ENCODE measurements around the gene SMAD6. TPM values are rescaled to one million over a fixed set of nuclear protein-coding genes. Genes with fewer than 3 reads are reported as not detected.

Gene SMAD6
- total and polyA plus RNA-seq, 2 of the 4 experiments (the other 2 are of a cell fraction) = 4.8 to 8.5 TPM

GRCh38 chr15:66681395-66681794, 20.6 kb upstream of the SMAD6 start:
- H2AFZ ChIP-seq (replicated peaks; ENCODE audit: low read length, poor library complexity) = no peak overlapping the region
- no peaks in the 10 kb centered on the region for H3K79me1 ChIP-seq (ENCODE audit: low read depth in 1 of 2, low read length in 2 of 2)
- no peak overlapping the region for H4K8ac ChIP-seq (ENCODE audit: low read depth in 2 of 2, low read length in 2 of 2)
- no peak overlapping the region for H2AK5ac ChIP-seq (ENCODE audit: low read depth, low read length)
- no peak overlapping the region for H3K9ac ChIP-seq (ENCODE audit: low read depth, low read length)
- no peak overlapping the region for H3K14ac ChIP-seq (replicated peaks; ENCODE audit: low read depth, low read length)
- no peak overlapping the region for H2BK120ac ChIP-seq (ENCODE audit: low read depth, low read length)
- peaks cover 8% of the 10 kb centered on the region for H3K9me3 ChIP-seq (ENCODE audit: control insufficient read depth, insufficient read depth, low read length)
- H3K36me3 ChIP-seq (ENCODE audit: control insufficient read depth, insufficient read depth, low read length) = no peaks in the 10 kb centered on the region
- H3K4me2 ChIP-seq (ENCODE audit: low read depth, low read length) = no peak overlapping the region
- no peak overlapping the region for H3K23ac ChIP-seq (ENCODE audit: low read depth, low read length)
- H3K9me1 ChIP-seq (ENCODE audit: insufficient read depth, low read length) = no peaks in the 10 kb centered on the region
- H3K4me1 ChIP-seq (ENCODE audit: control insufficient read depth, insufficient read depth, low read length) = peaks cover 10% of the 10 kb centered on the region
- CTCF ChIA-PET = no interaction called here
- H4K91ac ChIP-seq (ENCODE audit: insufficient read depth, low read depth, low read length) = no peak overlapping the region
- no TSS peak for BruUV-seq (replicated peaks)
- dilution Hi-C loops (cut with HindIII; ENCODE audit: low sequenced_read_pairs, unreplicated experiment) (no loop called here), in situ Hi-C loops (cut with MboI; ENCODE audit: low sequenced_read_pairs) (no loop called here), intact Hi-C loops (cut with micrococcal nuclease) (no loop called here)
- H4K20me1 ChIP-seq (ENCODE audit: insufficient read depth, low read length) = no peaks in the 10 kb centered on the region
- H3K18ac ChIP-seq (ENCODE audit: low read depth, low read length) = no peak overlapping the region
- ATAC-seq (ENCODE audit: low read depth) = no peak
- WGBS, 2 experiments (ENCODE audit: extremely low coverage in 2 of 2, insufficient read length in 1 of 2) = 100% methylated on average over 2 of the region's 2 CpGs; no CpG with 5 or more reads in 1 of the 2 experiments
- H3K27ac ChIP-seq (ENCODE audit: insufficient read depth, low read length) = no peak overlapping the region
- H2BK15ac ChIP-seq (ENCODE audit: low read depth, low read length) = no peak overlapping the region
- no peak overlapping the region for H2AK9ac ChIP-seq (replicated peaks; ENCODE audit: low read depth, low read length, poor library complexity)
- H2BK20ac ChIP-seq (ENCODE audit: low read depth, low read length) = no peak overlapping the region
- H3K56ac ChIP-seq (ENCODE audit: extremely low read depth, insufficient read depth, low read length) = no peak overlapping the region
- H4K5ac ChIP-seq (ENCODE audit: low read depth, low read length) = no peak overlapping the region
- POLR2A ChIA-PET (ENCODE audit: unreplicated experiment) = no interaction called here
- DNase-seq = no peak
- H2BK5ac ChIP-seq (ENCODE audit: low read depth, low read length, poor library complexity, severe bottlenecking) = no peak overlapping the region
- no peak overlapping the region for H3K4ac ChIP-seq (ENCODE audit: low read depth, low read length)
- H3K4me3 ChIP-seq (ENCODE audit: insufficient read depth, low read depth, low read length) = no peak overlapping the region
- no peaks in the 10 kb centered on the region for H3K27me3 ChIP-seq (ENCODE audit: control insufficient read depth, insufficient read depth, low read length)
- TF ChIP-seq CHD1 (IDR thresholded peaks at IDR 0.05; ENCODE audit: low read depth, low read length) = no peak
- TF ChIP-seq SMC3 (IDR thresholded peaks at IDR 0.05; ENCODE audit: low read depth, low read length) = no peak
- TF ChIP-seq, protein P1, sequence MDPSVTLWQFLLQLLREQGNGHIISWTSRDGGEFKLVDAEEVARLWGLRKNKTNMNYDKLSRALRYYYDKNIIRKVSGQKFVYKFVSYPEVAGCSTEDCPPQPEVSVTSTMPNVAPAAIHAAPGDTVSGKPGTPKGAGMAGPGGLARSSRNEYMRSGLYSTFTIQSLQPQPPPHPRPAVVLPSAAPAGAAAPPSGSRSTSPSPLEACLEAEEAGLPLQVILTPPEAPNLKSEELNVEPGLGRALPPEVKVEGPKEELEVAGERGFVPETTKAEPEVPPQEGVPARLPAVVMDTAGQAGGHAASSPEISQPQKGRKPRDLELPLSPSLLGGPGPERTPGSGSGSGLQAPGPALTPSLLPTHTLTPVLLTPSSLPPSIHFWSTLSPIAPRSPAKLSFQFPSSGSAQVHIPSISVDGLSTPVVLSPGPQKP (IDR thresholded peaks at IDR 0.05; ENCODE audit: borderline replicate concordance, low read depth, low read length) = no peak
- TF ChIP-seq FOS (IDR thresholded peaks at IDR 0.05; ENCODE audit: low read depth, low read length) = no peak
- TF ChIP-seq MXI1 (IDR thresholded peaks at IDR 0.05; ENCODE audit: borderline replicate concordance, low read depth, low read length) = no peak
- TF ChIP-seq RAD21 (IDR thresholded peaks at IDR 0.05; ENCODE audit: low read length) = no peak
- TF ChIP-seq NFE2L2 (IDR thresholded peaks at IDR 0.05; ENCODE audit: low read depth, low read length) = no peak

Measured in IMR-90 (cell line).